ENCODE results near the gene MYO1E.
"Not testable (repeated sequence)": the region's sequence is repeated elsewhere in the genome, so short reads cannot be mapped to it uniquely, and the experiment has no call there.

MYO1E gene

DNA sequence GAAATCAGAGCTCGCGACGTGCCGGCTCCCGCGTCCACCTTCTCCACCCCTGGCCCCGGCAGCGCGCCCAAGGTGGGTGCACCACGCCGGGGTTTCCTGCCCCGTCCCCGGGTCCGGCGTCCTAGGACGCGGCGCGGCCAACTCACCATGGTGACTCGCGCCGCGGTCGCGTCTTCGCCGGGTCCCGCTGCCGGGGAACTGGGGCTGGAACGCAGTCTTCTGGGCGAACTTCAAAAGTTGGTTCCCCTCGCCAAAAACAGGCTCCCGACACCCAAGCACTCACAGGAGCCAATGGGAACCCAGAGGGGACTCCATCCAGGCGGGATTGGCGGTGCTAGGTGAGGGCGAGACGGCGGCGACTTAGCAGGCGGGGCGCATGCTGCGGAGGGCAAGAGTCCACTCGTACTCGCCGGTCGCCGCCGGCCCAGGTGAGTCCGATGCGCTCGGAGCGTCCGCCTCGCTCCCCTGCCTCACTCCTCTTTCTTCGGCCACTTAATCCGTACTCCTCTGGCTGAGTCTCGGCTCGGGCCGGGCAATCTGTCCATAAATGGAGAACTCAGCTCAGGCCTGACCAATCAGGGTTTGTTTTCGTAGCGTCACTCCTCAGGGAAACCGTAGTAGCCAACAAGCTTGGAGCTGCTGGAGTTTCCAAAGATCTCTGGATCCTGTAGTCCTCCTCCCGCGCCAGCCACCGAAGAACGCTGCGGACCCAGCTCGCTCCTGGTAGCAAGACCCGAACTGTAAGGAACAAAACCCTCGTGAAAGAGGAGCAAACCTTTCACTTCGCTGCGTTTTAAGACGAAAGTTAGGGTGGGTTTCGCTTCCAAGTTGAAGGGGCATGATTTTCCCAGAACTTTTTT, at the start of gene MYO1E:
Gene MYO1E, minus strand, starts transcription at position 520 of the 860 bp plus-strand sequence. Its CDS starts 371 bp downstream, at position 149.
- peak; percentile 96 for DNase-seq

DNA sequence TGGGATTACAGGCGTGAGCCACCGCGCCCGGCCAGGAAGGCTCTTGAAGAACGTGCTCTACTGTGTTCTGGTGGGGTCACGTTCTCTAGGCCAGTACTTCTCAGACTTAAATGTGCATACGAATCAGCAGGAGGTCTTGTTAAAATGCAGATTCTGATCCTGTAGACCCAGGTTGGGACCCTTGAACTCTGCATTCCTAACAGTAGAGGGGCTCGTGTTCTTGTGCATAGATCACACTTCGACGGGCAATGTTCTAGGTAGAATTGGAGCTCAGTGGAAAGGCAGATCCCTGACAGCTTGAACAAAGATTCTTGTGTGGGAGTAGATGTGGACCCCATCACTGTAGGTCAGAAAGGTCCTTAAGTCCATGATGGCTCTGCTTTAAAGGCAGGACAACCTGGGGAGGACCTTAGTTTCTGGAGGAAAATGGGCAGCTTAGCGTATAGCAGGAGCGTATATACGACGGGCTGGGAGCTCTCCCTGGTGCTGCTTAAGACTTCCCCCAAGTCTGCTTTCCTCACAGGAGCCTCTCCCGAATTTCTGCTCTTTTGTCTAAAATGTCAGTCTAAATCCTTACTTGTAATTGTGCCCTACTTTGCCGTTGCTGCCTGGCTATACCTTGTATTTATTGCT, 48.4 kb upstream of the MYO1E start:
- peak; percentile 30 for DNase-seq

GRCh38 chr15:59420108-59420507, 47.4 kb upstream of the MYO1E start:
- no peak for DNase-seq

DNA sequence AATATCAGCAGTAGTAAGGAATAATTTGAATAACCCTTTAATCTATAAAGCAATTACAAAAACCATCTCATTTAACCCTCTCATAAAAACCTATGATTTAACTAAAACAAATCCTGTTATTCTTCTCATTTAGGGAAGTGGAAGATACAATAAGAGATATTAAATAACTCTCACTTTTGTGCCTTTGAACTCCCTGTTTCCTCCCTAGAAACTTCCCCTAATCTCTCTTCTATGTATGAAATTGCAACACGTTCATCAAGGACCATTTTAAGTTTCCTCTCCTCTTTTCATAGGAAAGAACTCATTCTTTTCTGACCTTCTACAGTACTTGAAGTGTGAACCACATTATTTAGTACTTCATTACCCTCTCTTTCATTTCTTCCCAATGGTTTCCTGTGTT, 46.5 kb upstream of the MYO1E start:
- DNase-seq = no peak

DNA sequence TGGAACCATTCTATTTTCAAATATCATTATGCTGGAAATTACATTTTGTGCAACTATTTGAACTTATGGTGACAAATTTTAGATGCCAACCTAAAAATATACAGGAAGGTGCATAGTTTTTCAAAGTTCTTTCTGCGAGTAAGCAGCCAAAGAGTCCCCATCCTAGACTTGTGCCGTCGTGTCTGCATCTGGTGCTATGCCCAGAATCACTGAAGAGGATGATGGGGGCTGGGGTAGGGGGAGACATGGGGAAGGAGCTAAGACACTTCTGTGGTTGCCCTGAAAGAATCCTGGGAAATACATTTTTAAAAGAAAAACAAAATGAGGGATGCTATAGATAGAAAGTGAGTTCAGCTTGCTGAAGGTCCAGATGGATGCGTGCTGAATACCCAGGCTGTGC, 44.1 kb upstream of the MYO1E start:
- DNase-seq = no peak

- DNase-seq = no peak
Measured at GRCh38 chr15:59413577-59413976, 40.9 kb upstream of the MYO1E start.

- no peak for DNase-seq
Measured at GRCh38 chr15:59410391-59410896, 37.8 kb upstream of the MYO1E start.

- DNase-seq = no peak
Measured at GRCh38 chr15:59407946-59408345, 35.3 kb upstream of the MYO1E start.

DNA sequence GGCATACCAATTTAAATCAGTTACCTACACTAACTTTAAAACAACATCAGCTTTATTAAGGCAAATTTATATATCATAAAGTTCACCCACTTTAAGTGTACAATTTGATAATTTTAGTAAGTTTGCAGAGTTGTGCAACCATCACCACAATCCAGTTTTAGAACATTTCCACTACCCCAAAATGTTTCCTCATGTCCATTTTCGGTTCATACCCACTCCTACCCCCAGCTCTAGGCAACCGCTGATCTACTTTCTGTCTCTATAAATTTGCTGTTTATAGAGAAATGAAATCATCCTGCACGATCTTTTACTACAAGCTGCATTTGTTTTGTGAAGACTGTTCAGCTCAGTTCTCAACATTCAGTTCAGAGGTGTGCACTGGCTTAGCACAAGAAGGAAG, 33.8 kb upstream of the MYO1E start:
- no peak for DNase-seq

GRCh38 chr15:59405079-59405478, 32.4 kb upstream of the MYO1E start:
- no peak for DNase-seq

DNA sequence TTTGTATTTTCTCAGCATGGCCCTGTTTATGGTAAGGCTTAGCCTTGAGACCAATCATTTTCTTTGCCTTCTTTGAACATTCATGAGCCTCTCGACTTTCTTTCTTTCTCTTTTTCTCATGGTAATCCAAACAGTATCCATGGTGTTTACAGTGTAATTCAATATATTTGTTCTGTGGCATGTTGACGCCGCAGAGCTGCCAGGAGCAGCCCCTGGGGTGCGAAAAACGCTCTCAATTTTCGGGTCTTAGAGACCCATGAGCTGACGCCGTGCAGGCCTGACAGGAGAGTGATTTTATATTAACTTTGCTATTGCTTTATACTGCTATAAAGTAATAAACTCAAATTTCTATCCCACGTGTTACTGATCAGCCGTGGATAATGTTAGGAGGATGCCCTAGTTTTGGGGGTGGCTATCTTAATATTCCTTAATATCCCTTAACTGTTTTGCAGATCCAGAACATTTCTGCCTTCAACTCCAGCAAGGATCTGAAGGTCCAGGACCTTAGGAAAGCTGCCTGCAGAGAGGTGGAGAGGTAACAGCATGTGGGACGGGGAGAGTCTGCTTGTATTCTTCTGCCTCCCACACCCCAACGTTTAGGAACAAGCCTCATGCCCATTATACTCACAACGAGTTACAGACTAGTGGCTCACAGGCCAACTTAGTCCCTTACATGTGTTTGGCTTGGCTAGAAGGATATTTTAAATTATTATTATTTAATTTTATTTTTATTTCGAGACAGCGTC, 29.3 kb upstream of the MYO1E start:
- no peak for DNase-seq

GRCh38 chr15:59401051-59401823, 28.6 kb upstream of the MYO1E start:
- DNase-seq = not testable (repeated sequence)

DNA sequence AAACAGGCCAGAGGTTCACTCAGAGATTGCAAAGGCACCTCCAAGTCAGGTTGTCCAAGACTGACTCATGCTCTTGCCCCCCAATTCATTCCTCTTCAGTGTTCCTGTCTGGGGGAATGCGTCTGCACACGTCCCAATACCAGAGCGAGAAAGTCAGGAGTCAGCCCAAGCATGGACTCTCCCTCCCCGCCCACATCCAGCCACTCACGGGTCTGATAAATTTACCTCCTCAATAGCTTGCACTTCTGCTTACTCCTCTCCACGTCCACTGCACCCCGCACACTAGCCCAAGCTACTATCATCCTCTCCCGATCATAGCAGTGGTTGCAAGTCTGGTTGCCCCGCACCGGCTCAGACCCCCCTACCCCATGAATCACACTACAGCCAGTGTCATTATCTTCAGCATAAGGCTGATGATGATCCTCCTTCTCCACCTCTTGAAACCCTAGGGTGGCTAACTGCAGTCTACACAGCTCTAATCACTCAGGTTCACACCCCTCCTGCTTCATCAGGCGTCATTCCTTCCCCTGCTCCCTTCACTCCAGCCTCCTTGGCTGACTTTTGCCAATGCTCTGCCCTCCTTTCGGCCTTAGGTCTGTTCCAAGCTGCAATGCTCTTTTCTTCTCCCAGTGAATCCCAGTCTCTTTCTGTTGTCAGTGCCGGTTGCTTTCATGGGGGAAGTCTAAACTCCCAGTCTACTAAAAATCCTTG, 27.6 kb upstream of the MYO1E start:
- no peak for DNase-seq

GRCh38 chr15:59399465-59400102, 26.9 kb upstream of the MYO1E start:
- DNase-seq = peak; percentile 25

- no peak for DNase-seq
Measured at GRCh38 chr15:59398220-59398619, 25.5 kb upstream of the MYO1E start.

DNA sequence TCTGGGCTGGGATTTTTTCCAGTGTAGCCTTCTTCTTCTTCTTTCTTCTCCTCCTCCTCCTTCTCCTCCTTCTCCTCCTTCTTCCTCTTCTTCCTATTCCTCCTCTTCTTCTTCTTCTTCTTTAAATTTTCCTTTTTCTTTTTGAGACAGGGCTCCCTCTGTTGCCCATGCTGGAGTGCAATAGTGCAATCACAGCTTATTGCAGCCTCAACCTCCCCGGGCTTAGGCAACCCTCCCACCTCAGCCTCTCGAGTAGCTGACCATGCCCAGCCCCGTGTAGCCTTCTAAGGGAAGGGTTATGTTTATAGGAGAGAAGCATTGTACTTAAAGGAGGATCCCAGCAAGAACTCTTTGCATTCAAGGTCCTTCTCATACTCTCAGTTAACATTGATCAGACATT, 24.0 kb upstream of the MYO1E start:
- no peak for DNase-seq

DNA sequence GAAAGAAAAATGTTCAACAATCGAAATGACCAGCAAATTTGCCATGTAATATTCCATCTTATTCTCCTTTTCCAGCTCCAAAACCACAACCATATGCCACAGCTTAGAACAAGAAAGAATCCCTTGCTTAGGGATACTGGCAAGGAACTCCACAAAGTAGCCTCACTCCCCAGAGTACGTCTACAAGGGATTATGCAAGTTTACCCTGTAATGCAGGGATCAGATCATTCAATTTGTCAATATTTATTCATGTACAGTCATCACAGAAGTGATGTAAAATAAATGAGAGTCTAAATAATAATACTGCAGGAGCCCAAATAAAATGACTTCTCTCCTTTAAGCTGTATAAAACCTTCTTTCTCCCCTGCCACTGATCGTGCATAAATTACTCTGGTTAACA, 23.5 kb upstream of the MYO1E start:
- no peak for DNase-seq

DNA sequence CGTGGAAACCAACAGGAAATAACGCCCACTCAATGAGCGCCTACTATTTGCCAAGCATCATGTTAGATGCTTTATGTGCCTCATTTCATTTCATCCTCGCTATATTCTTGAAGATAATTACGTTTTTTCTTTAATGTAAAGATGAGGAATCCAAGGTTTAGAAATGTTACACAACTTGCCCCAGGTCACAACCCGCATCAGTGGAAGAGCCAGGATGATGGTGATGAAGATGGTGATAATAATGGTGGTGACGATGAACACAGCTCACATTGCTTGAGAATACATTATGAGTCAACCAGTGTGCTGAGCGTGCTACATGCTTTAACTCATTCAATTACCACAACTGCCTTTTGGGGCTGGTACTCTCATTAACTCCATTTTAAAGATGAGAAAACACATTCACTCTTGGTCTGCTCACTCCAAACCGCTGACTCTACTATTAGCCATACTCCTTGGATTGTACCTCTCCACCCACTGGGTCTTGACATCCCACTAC, 21.5 kb upstream of the MYO1E start:
- DNase-seq = no peak

DNA sequence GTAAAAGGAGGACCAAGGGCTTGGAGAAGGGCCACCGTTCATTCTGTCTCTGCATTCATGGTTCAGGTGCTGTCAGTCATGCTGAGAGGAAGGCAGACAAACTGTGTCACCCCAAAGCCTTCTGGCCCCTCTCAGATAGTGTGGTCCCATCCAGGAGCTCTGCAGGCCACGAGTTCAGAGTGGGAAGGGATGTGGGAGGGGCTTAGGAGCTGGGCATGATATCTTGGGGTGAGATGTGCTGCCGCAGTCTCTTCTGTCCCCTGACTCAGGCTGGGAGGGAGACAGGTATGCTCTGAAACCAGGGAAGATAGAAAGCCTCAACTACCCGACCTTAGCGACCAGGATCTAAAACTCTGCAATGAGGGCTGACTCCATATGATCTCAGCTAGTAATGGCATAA, 19.6 kb upstream of the MYO1E start:
- DNase-seq = no peak

DNA sequence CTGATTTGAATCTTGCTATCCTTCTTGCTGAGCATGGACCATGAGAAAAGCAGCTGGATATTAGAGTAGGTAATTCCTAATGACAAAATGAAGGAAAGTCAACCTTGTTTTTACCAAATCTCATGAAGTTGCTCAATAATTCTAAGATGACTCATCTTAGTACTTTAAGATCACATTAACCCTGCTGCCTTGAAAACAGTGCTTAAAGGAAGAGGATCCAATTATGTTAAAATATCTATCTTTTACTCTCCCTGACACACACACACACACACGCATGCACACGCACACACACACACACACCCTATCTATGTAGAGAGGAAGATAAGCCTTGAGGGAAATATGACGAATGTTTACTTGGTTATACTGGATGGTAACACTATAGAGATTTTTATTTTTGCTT, 16.0 kb upstream of the MYO1E start:
- no peak for DNase-seq

DNA sequence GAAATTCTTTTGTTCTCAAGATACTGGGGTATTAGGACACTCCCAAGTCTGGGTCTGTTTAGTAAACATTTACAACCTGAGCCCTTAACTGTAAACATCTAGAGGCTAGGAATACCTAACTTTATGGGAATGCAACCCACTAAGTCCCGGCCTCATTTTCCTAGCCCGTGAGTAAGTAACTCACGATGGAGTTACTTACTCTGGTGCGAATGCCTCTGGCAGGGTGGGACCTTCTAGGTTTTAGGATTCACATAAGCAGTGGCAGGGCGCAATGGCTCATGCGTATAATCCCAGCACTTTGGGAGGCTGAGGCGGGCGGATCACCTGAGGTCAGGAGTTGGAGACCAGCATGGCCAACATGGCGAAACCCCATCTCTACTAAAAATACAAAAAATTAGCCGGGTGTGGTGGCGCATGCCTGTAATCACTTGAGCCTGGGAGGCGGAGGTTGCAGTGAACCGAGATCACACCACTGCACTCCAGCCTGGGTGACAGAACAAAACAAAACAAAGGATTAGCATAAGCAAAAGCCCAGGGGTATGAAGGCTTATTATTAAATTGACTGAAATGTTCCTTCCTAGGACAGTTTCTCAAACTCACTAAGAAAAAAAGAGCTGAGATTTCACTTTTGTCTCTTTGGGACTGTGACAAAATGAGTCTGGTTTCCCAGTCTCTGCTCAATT, 14.7 kb upstream of the MYO1E start:
- DNase-seq = not testable (repeated sequence)
